ENCODE results near the gene ZAR1L. TPM values are rescaled to one million over a fixed set of nuclear protein-coding genes. Genes with fewer than 3 reads are reported as not detected.

ZAR1L gene
- total and polyA plus RNA-seq, 4 donors: not detected

DNA sequence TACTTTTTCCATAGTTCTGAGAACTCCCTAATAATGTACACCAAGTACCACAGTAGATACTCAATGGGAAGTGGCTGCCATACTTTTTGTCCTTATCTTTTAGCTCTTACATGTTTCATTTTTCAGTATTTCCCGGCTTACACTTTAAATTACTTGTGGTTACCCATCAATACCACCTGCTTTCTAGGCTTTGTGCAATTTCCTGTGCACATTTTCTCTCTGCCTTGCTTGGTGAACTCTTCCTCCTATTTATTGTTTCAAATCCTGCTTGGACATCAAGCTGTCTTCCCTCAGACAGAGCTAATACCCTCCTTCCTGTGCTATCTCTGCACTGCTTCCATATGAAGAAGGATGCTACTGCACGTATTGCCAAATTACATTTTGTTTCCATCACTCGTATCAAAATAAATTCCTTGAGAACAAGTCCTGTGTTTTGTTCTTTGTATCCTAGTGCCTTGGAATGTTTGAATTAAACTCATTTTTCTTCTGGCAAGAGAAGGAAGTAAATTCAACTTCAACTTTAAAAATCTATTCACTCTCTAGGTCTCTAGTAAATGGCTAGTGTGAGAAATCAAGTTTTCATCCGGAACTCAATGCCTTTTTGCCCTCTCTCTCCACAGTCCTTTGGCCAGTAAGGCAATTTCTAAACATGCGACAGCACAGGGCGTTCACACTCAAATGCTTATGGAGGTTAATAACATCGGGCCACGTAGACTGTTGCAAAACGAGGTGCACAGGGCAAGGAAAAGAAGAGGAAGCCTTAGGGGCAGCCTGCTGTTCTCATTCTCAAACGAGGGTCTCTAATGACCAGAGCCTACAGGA lies 5.6 kb downstream of the ZAR1L start:
- no peak overlapping the region for H3K27ac ChIP-seq (ENCODE audit: low read depth in 1 of 2, low read length in 2 of 2)
- H3K4me3 ChIP-seq (ENCODE audit: low read depth in 1 of 3, low read length in 3 of 3): peak overlapping the region in 2 of 3 donors; percentile 20 to 25
- H3K36me3 ChIP-seq (ENCODE audit: control insufficient read depth in 4 of 4, insufficient read depth in 3 of 4, low read depth in 1 of 4, low read length in 3 of 4): no peaks in the 10 kb centered on the region
- no peak for DNase-seq (ENCODE audit: low spot score)
- peak; percentile 49 to 71 for TF ChIP-seq HNF4A (conservative IDR thresholded peaks at IDR 0.05)
- TF ChIP-seq, protein P1, sequence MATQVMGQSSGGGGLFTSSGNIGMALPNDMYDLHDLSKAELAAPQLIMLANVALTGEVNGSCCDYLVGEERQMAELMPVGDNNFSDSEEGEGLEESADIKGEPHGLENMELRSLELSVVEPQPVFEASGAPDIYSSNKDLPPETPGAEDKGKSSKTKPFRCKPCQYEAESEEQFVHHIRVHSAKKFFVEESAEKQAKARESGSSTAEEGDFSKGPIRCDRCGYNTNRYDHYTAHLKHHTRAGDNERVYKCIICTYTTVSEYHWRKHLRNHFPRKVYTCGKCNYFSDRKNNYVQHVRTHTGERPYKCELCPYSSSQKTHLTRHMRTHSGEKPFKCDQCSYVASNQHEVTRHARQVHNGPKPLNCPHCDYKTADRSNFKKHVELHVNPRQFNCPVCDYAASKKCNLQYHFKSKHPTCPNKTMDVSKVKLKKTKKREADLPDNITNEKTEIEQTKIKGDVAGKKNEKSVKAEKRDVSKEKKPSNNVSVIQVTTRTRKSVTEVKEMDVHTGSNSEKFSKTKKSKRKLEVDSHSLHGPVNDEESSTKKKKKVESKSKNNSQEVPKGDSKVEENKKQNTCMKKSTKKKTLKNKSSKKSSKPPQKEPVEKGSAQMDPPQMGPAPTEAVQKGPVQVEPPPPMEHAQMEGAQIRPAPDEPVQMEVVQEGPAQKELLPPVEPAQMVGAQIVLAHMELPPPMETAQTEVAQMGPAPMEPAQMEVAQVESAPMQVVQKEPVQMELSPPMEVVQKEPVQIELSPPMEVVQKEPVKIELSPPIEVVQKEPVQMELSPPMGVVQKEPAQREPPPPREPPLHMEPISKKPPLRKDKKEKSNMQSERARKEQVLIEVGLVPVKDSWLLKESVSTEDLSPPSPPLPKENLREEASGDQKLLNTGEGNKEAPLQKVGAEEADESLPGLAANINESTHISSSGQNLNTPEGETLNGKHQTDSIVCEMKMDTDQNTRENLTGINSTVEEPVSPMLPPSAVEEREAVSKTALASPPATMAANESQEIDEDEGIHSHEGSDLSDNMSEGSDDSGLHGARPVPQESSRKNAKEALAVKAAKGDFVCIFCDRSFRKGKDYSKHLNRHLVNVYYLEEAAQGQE (IDR thresholded peaks at IDR 0.05): no peak
- TF ChIP-seq, protein P2, sequence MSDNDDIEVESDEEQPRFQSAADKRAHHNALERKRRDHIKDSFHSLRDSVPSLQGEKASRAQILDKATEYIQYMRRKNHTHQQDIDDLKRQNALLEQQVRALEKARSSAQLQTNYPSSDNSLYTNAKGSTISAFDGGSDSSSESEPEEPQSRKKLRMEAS (IDR thresholded peaks at IDR 0.05): peak; percentile 36
- TF ChIP-seq, protein P3, sequence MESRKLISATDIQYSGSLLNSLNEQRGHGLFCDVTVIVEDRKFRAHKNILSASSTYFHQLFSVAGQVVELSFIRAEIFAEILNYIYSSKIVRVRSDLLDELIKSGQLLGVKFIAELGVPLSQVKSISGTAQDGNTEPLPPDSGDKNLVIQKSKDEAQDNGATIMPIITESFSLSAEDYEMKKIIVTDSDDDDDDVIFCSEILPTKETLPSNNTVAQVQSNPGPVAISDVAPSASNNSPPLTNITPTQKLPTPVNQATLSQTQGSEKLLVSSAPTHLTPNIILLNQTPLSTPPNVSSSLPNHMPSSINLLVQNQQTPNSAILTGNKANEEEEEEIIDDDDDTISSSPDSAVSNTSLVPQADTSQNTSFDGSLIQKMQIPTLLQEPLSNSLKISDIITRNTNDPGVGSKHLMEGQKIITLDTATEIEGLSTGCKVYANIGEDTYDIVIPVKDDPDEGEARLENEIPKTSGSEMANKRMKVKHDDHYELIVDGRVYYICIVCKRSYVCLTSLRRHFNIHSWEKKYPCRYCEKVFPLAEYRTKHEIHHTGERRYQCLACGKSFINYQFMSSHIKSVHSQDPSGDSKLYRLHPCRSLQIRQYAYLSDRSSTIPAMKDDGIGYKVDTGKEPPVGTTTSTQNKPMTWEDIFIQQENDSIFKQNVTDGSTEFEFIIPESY (IDR thresholded peaks at IDR 0.05): no peak
- TF ChIP-seq RXRA (IDR thresholded peaks at IDR 0.05): peak; percentile 50 to 76
- TF ChIP-seq YY1 (IDR thresholded peaks at IDR 0.05): peak; percentile 47
- TF ChIP-seq SP1 (IDR thresholded peaks at IDR 0.05): peak; percentile 49
- peak overlapping the region in 1 of 2 donors; percentile 50 for H3K9ac ChIP-seq (ENCODE audit: low read depth in 1 of 2, low read length in 2 of 2)
- no peaks in the 10 kb centered on the region for H3K9me3 ChIP-seq (ENCODE audit: control insufficient read depth in 4 of 4, low read length in 3 of 4)
- 28% methylated on average over 10 of the region's 10 CpGs for WGBS
- no peaks in the 10 kb centered on the region for H3K27me3 ChIP-seq (ENCODE audit: control insufficient read depth in 4 of 4, insufficient read depth in 4 of 4, low read length in 3 of 4)
- peaks cover 0 to 3% (median 0%) of the 10 kb centered on the region in 4 donors for H3K4me1 ChIP-seq (ENCODE audit: control insufficient read depth in 4 of 4, insufficient read depth in 4 of 4, low read length in 3 of 4)

DNA sequence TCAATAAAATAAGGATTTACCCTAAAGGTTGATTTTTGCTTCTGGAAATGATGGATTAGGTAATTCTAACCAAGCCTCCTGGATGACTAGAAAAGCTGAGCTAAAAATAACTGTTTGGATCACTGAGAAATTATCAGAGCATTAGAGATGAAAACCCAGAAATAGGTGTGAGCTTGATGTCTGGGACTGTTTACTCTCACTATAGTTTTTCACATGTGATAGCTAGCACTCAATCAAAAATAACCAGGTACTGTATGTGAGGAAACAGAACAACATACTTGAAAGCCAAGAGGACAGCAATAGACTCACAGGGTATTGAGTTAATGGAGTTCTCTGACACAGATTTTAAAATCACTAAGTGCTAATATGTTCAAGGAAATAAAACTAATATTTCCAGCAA lies 9.5 kb downstream of the ZAR1L start:
- no peaks in the 10 kb centered on the region for H3K36me3 ChIP-seq (ENCODE audit: control insufficient read depth in 4 of 4, insufficient read depth in 3 of 4, low read depth in 1 of 4, low read length in 3 of 4)
- H3K9me3 ChIP-seq (ENCODE audit: control insufficient read depth in 4 of 4, low read length in 3 of 4): no peaks in the 10 kb centered on the region
- H3K9ac ChIP-seq (ENCODE audit: low read depth in 1 of 2, low read length in 2 of 2): no peak overlapping the region
- peaks cover 0 to 3% (median 0%) of the 10 kb centered on the region in 4 donors for H3K4me1 ChIP-seq (ENCODE audit: control insufficient read depth in 4 of 4, insufficient read depth in 4 of 4, low read length in 3 of 4)
- H3K27me3 ChIP-seq (ENCODE audit: control insufficient read depth in 4 of 4, insufficient read depth in 4 of 4, low read length in 3 of 4): no peaks in the 10 kb centered on the region
- H3K27ac ChIP-seq (ENCODE audit: low read depth in 1 of 2, low read length in 2 of 2): no peak overlapping the region
- no peak overlapping the region for H3K4me3 ChIP-seq (ENCODE audit: low read depth in 1 of 3, low read length in 3 of 3)
- no peak for DNase-seq (ENCODE audit: low spot score)
- no peak for TF ChIP-seq FOXA2 (IDR thresholded peaks at IDR 0.05)
- TF ChIP-seq FOXA1 (IDR thresholded peaks at IDR 0.05): no peak
- TF ChIP-seq, protein P2 (IDR thresholded peaks at IDR 0.05): no peak

DNA sequence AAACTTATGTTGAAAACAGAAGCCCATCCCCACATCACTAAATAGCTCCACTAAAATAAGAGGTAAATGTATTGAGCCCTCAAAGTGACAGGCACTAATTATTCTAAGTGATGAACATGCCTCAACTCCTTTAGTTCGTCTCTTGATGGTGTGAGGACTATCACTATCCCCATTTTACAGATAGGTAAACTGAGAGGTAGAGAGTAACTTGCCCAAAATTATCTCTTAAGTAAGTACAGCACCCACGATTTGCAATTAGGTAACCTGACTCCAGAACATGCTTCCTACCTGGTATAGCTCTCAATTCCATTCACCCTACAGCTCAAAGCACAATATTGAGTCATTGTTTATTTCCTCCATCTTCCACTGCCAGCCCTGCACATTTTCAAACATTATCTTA lies 12.7 kb downstream of the ZAR1L start:
- peaks cover 2 to 9% (median 6%) of the 10 kb centered on the region in 4 donors for H3K4me1 ChIP-seq (ENCODE audit: control insufficient read depth in 4 of 4, insufficient read depth in 4 of 4, low read length in 3 of 4)
- no peaks in the 10 kb centered on the region for H3K9me3 ChIP-seq (ENCODE audit: control insufficient read depth in 4 of 4, low read length in 3 of 4)
- no peak for DNase-seq (ENCODE audit: low spot score)
- 82% methylated on average over 2 of the region's 2 CpGs for WGBS
- no peaks in the 10 kb centered on the region for H3K36me3 ChIP-seq (ENCODE audit: control insufficient read depth in 4 of 4, insufficient read depth in 3 of 4, low read depth in 1 of 4, low read length in 3 of 4)
- H3K27ac ChIP-seq (ENCODE audit: low read depth in 1 of 2, low read length in 2 of 2): no peak overlapping the region
- TF ChIP-seq GABPA (IDR thresholded peaks at IDR 0.05 in 1 of 2, conservative IDR thresholded peaks at IDR 0.05 in 1 of 2) (no peak), FOXA1 (IDR thresholded peaks at IDR 0.05) (no peak), JUND (IDR thresholded peaks at IDR 0.05) (no peak), FOXA2 (IDR thresholded peaks at IDR 0.05) (no peak)
- H3K27me3 ChIP-seq (ENCODE audit: control insufficient read depth in 4 of 4, insufficient read depth in 4 of 4, low read length in 3 of 4): no peaks in the 10 kb centered on the region
- no peak overlapping the region for H3K9ac ChIP-seq (ENCODE audit: low read depth in 1 of 2, low read length in 2 of 2)
- no peak overlapping the region for H3K4me3 ChIP-seq (ENCODE audit: low read depth in 1 of 3, low read length in 3 of 3)
